Lower leg skin (tissue), 3 donors: ENCODE data around the gene DTX3L.

Experiments used
- CTCF ChIP-seq, 3 donors: fragments of 450-650 bp; IDR thresholded peaks; one replicate each; pipeline ENCODE4 v1.5.1; 2016; ENCODE audit warnings: antibody characterized with exemption in 3 of 3, mild to moderate bottlenecking in 3 of 3, moderate library complexity in 2 of 3
- POLR2A ChIP-seq, 2 donors: fragments of 450-650 bp; IDR thresholded peaks; one replicate each; pipeline ENCODE4 v1.6.1; 2016 to 2017; ENCODE audit warnings: antibody characterized with exemption in 2 of 2, mild to moderate bottlenecking in 1 of 2, moderate library complexity in 1 of 2

- TF ChIP-seq CTCF (IDR thresholded peaks at IDR 0.05) (no peak), POLR2A (IDR thresholded peaks at IDR 0.05) (no peak)
These were observed at the start of gene DTX3L, which contains the start of gene PARP9 for GRCh38 chr3:122564155-122564912.
